ENCODE data around the gene RHOB. TPM values are rescaled to one million over a fixed set of nuclear protein-coding genes. Genes with fewer than 3 reads are reported as not detected.

RHOB gene
- total and polyA plus RNA-seq, 2 of the 13 experiments (the other 11 are each of a cell fraction or from before 2014, with no cell fraction given), result 192 to 268 TPM

DNA sequence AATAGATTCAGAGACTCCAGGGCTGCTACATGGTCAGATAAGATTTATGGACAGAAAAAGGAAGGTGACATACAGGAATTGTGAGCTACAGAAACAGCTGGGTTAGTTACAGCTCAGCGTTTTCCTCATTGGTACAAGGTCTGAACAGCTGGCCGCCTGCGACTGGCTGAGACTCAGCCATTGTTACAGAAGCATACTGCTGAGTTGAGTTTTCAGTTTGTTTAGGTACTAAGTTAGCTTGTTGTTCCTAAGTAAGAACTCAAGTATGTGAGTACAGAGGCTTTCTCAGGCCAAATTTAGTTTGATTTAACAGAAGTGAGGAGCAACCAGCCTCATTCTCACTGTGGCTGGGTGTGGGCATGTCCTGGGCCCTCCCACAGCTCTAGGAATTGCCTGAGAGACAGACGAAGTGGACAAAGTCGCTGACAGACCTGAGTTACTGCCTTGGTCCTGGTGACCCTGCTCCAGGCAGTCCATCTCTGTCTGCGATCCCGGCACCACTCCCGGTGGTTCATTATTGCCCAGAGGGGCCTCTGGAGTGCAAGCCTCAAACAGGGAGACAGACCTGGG is 27.8 kb upstream of the RHOB start (continued):
- TF ChIP-seq ARNT (IDR thresholded peaks at IDR 0.05) (no peak), ZNF598 (CRISPR knock-in tag; IDR thresholded peaks at IDR 0.05; ENCODE audit: borderline replicate concordance) (peak; percentile 54; the same call in 1 of the 2 replicates), ZFP37 (CRISPR knock-in tag; IDR thresholded peaks at IDR 0.05; ENCODE audit: borderline replicate concordance) (no peak), ZNF879 (CRISPR knock-in tag; IDR thresholded peaks at IDR 0.05) (no peak), FOXO1 (CRISPR knock-in tag; IDR thresholded peaks at IDR 0.05) (no peak; the same call in 1 of the 2 replicates), SMARCE1 (IDR thresholded peaks at IDR 0.05; ENCODE audit: borderline replicate concordance) (no peak), ZNF660 (CRISPR knock-in tag; IDR thresholded peaks at IDR 0.05; ENCODE audit: borderline replicate concordance, low read depth) (no peak), SRSF4 (IDR thresholded peaks at IDR 0.05; ENCODE audit: low read depth, low read length, poor library complexity, severe bottlenecking) (no peak), ZNF614 (CRISPR knock-in tag; IDR thresholded peaks at IDR 0.05; ENCODE audit: borderline replicate concordance) (peak; percentile 21; the same call in 1 of the 2 replicates), HOXA9 (CRISPR knock-in tag; IDR thresholded peaks at IDR 0.05; ENCODE audit: borderline replicate concordance) (no peak), FOXC1 (CRISPR knock-in tag; IDR thresholded peaks at IDR 0.05; ENCODE audit: borderline replicate concordance) (peak; percentile 35; the same call in 1 of the 2 replicates), KMT2A (CRISPR knock-in tag; IDR thresholded peaks at IDR 0.05) (0 out of 2 replicates have a peak, but pooled peaks have one; percentile 26)
- TF ChIP-seq, protein P1, sequence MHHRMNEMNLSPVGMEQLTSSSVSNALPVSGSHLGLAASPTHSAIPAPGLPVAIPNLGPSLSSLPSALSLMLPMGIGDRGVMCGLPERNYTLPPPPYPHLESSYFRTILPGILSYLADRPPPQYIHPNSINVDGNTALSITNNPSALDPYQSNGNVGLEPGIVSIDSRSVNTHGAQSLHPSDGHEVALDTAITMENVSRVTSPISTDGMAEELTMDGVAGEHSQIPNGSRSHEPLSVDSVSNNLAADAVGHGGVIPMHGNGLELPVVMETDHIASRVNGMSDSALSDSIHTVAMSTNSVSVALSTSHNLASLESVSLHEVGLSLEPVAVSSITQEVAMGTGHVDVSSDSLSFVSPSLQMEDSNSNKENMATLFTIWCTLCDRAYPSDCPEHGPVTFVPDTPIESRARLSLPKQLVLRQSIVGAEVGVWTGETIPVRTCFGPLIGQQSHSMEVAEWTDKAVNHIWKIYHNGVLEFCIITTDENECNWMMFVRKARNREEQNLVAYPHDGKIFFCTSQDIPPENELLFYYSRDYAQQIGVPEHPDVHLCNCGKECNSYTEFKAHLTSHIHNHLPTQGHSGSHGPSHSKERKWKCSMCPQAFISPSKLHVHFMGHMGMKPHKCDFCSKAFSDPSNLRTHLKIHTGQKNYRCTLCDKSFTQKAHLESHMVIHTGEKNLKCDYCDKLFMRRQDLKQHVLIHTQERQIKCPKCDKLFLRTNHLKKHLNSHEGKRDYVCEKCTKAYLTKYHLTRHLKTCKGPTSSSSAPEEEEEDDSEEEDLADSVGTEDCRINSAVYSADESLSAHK (CRISPR knock-in tag; IDR thresholded peaks at IDR 0.05; ENCODE audit: borderline replicate concordance), result no peak
- TF ChIP-seq, protein P2, sequence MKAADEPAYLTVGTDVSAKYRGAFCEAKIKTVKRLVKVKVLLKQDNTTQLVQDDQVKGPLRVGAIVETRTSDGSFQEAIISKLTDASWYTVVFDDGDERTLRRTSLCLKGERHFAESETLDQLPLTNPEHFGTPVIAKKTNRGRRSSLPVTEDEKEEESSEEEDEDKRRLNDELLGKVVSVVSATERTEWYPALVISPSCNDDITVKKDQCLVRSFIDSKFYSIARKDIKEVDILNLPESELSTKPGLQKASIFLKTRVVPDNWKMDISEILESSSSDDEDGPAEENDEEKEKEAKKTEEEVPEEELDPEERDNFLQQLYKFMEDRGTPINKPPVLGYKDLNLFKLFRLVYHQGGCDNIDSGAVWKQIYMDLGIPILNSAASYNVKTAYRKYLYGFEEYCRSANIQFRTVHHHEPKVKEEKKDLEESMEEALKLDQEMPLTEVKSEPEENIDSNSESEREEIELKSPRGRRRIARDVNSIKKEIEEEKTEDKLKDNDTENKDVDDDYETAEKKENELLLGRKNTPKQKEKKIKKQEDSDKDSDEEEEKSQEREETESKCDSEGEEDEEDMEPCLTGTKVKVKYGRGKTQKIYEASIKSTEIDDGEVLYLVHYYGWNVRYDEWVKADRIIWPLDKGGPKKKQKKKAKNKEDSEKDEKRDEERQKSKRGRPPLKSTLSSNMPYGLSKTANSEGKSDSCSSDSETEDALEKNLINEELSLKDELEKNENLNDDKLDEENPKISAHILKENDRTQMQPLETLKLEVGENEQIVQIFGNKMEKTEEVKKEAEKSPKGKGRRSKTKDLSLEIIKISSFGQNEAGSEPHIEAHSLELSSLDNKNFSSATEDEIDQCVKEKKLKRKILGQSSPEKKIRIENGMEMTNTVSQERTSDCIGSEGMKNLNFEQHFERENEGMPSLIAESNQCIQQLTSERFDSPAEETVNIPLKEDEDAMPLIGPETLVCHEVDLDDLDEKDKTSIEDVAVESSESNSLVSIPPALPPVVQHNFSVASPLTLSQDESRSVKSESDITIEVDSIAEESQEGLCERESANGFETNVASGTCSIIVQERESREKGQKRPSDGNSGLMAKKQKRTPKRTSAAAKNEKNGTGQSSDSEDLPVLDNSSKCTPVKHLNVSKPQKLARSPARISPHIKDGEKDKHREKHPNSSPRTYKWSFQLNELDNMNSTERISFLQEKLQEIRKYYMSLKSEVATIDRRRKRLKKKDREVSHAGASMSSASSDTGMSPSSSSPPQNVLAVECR (CRISPR knock-in tag; IDR thresholded peaks at IDR 0.05; ENCODE audit: borderline replicate concordance), result peak; percentile 61; the same call in 1 of the 2 replicates
- TF ChIP-seq, protein P3, sequence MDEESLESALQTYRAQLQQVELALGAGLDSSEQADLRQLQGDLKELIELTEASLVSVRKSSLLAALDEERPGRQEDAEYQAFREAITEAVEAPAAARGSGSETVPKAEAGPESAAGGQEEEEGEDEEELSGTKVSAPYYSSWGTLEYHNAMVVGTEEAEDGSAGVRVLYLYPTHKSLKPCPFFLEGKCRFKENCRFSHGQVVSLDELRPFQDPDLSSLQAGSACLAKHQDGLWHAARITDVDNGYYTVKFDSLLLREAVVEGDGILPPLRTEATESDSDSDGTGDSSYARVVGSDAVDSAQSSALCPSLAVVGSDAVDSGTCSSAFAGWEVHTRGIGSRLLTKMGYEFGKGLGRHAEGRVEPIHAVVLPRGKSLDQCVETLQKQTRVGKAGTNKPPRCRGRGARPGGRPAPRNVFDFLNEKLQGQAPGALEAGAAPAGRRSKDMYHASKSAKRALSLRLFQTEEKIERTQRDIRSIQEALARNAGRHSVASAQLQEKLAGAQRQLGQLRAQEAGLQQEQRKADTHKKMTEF (CRISPR knock-in tag; IDR thresholded peaks at IDR 0.05), result peak; percentile 42
- TF ChIP-seq, protein P4, sequence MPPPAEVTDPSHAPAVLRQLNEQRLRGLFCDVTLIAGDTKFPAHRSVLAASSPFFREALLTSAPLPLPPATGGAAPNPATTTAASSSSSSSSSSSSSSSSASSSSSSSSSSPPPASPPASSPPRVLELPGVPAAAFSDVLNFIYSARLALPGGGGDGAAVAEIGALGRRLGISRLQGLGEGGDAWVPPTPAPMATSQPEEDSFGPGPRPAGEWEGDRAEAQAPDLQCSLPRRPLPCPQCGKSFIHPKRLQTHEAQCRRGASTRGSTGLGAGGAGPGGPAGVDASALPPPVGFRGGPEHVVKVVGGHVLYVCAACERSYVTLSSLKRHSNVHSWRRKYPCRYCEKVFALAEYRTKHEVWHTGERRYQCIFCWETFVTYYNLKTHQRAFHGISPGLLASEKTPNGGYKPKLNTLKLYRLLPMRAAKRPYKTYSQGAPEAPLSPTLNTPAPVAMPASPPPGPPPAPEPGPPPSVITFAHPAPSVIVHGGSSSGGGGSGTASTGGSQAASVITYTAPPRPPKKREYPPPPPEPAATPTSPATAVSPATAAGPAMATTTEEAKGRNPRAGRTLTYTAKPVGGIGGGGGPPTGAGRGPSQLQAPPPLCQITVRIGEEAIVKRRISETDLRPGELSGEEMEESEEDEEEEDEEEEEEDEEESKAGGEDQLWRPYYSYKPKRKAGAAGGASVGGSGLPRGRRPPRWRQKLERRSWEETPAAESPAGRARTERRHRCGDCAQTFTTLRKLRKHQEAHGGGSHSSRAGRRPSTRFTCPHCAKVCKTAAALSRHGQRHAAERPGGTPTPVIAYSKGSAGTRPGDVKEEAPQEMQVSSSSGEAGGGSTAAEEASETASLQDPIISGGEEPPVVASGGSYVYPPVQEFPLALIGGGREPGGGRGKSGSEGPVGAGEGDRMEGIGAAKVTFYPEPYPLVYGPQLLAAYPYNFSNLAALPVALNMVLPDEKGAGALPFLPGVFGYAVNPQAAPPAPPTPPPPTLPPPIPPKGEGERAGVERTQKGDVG (CRISPR knock-in tag; IDR thresholded peaks at IDR 0.05; ENCODE audit: borderline replicate concordance), result peak; percentile 39; the same call in 1 of the 2 replicates
